Panc1 (cell line): ENCODE data around the gene IFNLR1. TPM values are rescaled to one million over a fixed set of nuclear protein-coding genes. Genes with fewer than 3 reads are reported as not detected.

Source experiments
- ATAC-seq: fragments of 200-7000 bp; cut with Tn5 transposase; 2 replicates; pipeline ENCODE4 v1.9.1; 2020; ENCODE audit warnings: mild to moderate bottlenecking, moderate library complexity
- BruUV-seq: library from RNA; stranded (reverse); fragments of 400-500 nt; replicated peaks from 2 replicates; lab custom pipeline; 2021; lab: Mats Ljungman, UMichigan
- CTCF ChIA-PET: fragments of 300-600 bp; sonication (Branson Sonifier 250); formaldehyde crosslinking; loops from one replicate; lab custom pipeline; 2022; ENCODE audit warnings: antibody characterized with exemption; lab: Charles Lee
- POLR2A ChIA-PET: fragments of 300-600 bp; sonication (Branson Sonifier 250); formaldehyde crosslinking; loops from one replicate; lab custom pipeline; 2022; ENCODE audit warnings: antibody characterized with exemption; lab: Charles Lee
- DNase-seq: peaks from one replicate; pipeline ENCODE4 v3.0.0-alpha.2; 2010; ENCODE audit warnings: low read depth, low spot score
- H3K27ac ChIP-seq: 2 replicates; pipeline ENCODE4 v1.5.1; 2011; ENCODE audit warnings: mild to moderate bottlenecking, low read length, inconsistent platforms
- H3K27me3 ChIP-seq: fragments of 200-500 bp; sonication (Bioruptor generic); 2 replicates; pipeline ENCODE4 v1.6.0; 2014; ENCODE audit warnings: low read length, inconsistent platforms; ENCODE audit not compliant: control insufficient read depth, insufficient read depth
- H3K36me3 ChIP-seq: fragments of 200-500 bp; sonication (Bioruptor generic); 2 replicates; pipeline ENCODE4 v1.5.1; 2014; ENCODE audit warnings: inconsistent platforms, mild to moderate bottlenecking, low read length, moderate library complexity; ENCODE audit not compliant: control insufficient read depth, insufficient read depth
- H3K4me1 ChIP-seq: 2 replicates; pipeline ENCODE4 v1.5.1; 2011; ENCODE audit warnings: inconsistent platforms, mild to moderate bottlenecking, low read length, moderate library complexity; ENCODE audit not compliant: control insufficient read depth, insufficient read depth
- H3K4me3 ChIP-seq, 2 experiments: 2 replicates each; pipeline ENCODE4 v1.5.1; 2011 to 2012; ENCODE audit warnings: low read depth in 2 of 2, low read length in 2 of 2, mild to moderate bottlenecking in 2 of 2, inconsistent platforms in 1 of 2, moderate library complexity in 1 of 2
- H3K9me3 ChIP-seq: fragments of 200-500 bp; sonication (Bioruptor generic); 2 replicates; pipeline ENCODE4 v1.5.1; 2014; ENCODE audit warnings: low read depth, mild to moderate bottlenecking, inconsistent platforms, low read length, moderate library complexity; ENCODE audit not compliant: control insufficient read depth, insufficient read depth
- CTCF ChIP-seq: fragments of 450-650 bp; IDR thresholded peaks from 2 replicates; pipeline ENCODE4 v1.5.1; 2017; ENCODE audit warnings: mild to moderate bottlenecking
- POLR2AphosphoS5 ChIP-seq: IDR thresholded peaks from 2 replicates; pipeline ENCODE4 v1.6.1; 2012; ENCODE audit warnings: mild to moderate bottlenecking, low read depth, low read length, moderate library complexity
- REST ChIP-seq, 2 experiments: IDR thresholded peaks; 2 replicates each; pipeline ENCODE4 v1.6.1; 2011 to 2012; ENCODE audit warnings: low read depth in 2 of 2, control low read depth in 1 of 2, low read length in 1 of 2, mild to moderate bottlenecking in 1 of 2, moderate library complexity in 1 of 2; ENCODE audit not compliant: insufficient read depth in 1 of 2
- SIN3A ChIP-seq: IDR thresholded peaks from 2 replicates; pipeline ENCODE4 v1.6.1; 2012; ENCODE audit warnings: low read depth, mild to moderate bottlenecking, low read length, moderate library complexity, borderline replicate concordance; ENCODE audit not compliant: insufficient read depth
- TCF7L2 ChIP-seq: IDR thresholded peaks from 2 replicates; pipeline ENCODE4 v1.6.1; 2011; ENCODE audit warnings: mild to moderate bottlenecking, low read depth, low read length, inconsistent platforms
- in situ Hi-C: cut with HindIII; loops from 2 replicates; pipeline ENCODE4 v1.10.0; 2016; ENCODE audit warnings: low sequenced_read_pairs, low pct_unique_long_range_greater_than_20kb
- intact Hi-C: fragments of 100-400 bp; cut with micrococcal nuclease; formaldehyde crosslinking; loops from one replicate; pipeline ENCODE4 v1.10.0; 2022; ENCODE audit not compliant: unreplicated experiment
- total RNA-seq: library from RNA; stranded (reverse); gene quantifications from one replicate; pipeline ENCODE4 v1.2.1, GENCODE V29; 2021; ENCODE audit not compliant: unreplicated experiment

Gene IFNLR1
- total RNA-seq, 1 experiment from 2014 or later: 1.0 TPM

GRCh38 chr1:24139841-24140425 lies 47.2 kb downstream of the IFNLR1 start:
- in situ Hi-C loops: no loop called here
- DNase-seq (no peak), ATAC-seq (no peak)
- ChIA-PET POLR2A (no interaction called here), CTCF (interaction anchor here (0.8 kb wide), 2 partner anchors 10 to 48 kb away, joined by 3 read pairs; no protein-coding TSS in a partner anchor)
- Histone ChIP-seq H3K27ac (no peak overlapping the region), H3K36me3 (no peaks in the 10 kb centered on the region), H3K4me1 (peaks cover 4% of the 10 kb centered on the region; the same call in 1 of the 2 replicates), H3K9me3 (no peaks in the 10 kb centered on the region), H3K27me3 (no peaks in the 10 kb centered on the region), H3K4me3 (no peak overlapping the region)
- no peak for TF ChIP-seq SIN3A
- no peak for TF ChIP-seq POLR2AphosphoS5
- no peak for TF ChIP-seq CTCF
- TF ChIP-seq REST (IDR thresholded peaks at IDR 0.05; ENCODE audit: insufficient read depth in 1 of 2, low read depth in 2 of 2, low read length in 1 of 2): no peak
- TF ChIP-seq TCF7L2: no peak
- intact Hi-C loops: no loop called here
- no TSS peak for BruUV-seq

DNA sequence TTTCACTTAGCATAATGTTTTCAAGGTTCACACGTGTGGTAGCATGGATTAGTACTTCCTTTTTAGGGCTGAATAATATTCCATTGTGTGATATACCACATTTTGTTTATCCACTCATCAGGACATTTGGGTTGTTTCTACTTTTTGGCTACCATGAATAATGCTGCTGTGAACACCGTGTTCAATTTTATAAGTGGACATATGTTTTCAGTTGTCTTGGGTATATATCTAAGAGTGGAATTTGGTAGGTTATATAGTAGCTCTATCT lies 47.9 kb downstream of the IFNLR1 start:
- Histone ChIP-seq H3K27ac (no peak overlapping the region), H3K36me3 (no peaks in the 10 kb centered on the region), H3K4me3 (no peak overlapping the region), H3K4me1 (peaks cover 4% of the 10 kb centered on the region; the same call in 1 of the 2 replicates), H3K9me3 (no peaks in the 10 kb centered on the region), H3K27me3 (no peaks in the 10 kb centered on the region)
- TF ChIP-seq SIN3A (no peak), POLR2AphosphoS5 (no peak), TCF7L2 (no peak), REST (IDR thresholded peaks at IDR 0.05; ENCODE audit: insufficient read depth in 1 of 2, low read depth in 2 of 2, low read length in 1 of 2) (no peak), CTCF (no peak)
- no TSS peak for BruUV-seq
- DNase-seq: no peak
- ATAC-seq: no peak
- intact Hi-C loops: no loop called here
- ChIA-PET CTCF (interaction anchor here (0.8 kb wide), 1 partner anchor 47 kb away, joined by 3 read pairs; no protein-coding TSS in a partner anchor), POLR2A (no interaction called here)
- in situ Hi-C loops: no loop called here
